ENCODE data around the gene SNCB. TPM values are rescaled to one million over a fixed set of nuclear protein-coding genes. Genes with fewer than 3 reads are reported as not detected.

Gene SNCB
- total RNA-seq, 2 donors from 2014 or later = not detected

DNA sequence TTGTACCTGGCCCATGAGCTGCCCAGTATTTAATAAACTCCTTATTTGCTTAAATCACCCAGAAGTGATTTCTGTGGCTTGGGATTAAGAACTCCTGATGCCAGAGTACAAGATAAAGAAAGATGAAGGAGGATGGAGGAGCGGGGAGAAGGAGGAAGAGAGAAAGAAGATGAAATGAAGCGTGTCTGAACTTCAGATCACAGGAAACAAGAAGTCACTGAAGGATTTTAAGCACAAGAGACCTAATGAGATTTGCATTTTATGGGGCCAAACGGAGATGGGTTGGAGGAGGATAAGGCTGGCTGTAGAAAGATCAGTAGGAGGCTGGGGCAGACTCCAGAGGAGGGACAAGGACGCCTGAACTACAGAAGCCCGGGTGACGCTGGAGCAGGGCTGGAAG lies 3.3 kb upstream of the SNCB start:
- Histone ChIP-seq H3K9ac (ENCODE audit: low read depth in 2 of 2, low read length in 2 of 2) (no peak overlapping the region), H3K27ac (no peak overlapping the region), H3K27me3 (peaks cover 37% of the 10 kb centered on the region), H3K4me3 (no peak overlapping the region), H3K4me1 (peaks cover 11% of the 10 kb centered on the region), H3K9me3 (no peaks in the 10 kb centered on the region), H3K36me3 (no peaks in the 10 kb centered on the region)
- DNase-seq = no peak
- TF ChIP-seq, protein P1, sequence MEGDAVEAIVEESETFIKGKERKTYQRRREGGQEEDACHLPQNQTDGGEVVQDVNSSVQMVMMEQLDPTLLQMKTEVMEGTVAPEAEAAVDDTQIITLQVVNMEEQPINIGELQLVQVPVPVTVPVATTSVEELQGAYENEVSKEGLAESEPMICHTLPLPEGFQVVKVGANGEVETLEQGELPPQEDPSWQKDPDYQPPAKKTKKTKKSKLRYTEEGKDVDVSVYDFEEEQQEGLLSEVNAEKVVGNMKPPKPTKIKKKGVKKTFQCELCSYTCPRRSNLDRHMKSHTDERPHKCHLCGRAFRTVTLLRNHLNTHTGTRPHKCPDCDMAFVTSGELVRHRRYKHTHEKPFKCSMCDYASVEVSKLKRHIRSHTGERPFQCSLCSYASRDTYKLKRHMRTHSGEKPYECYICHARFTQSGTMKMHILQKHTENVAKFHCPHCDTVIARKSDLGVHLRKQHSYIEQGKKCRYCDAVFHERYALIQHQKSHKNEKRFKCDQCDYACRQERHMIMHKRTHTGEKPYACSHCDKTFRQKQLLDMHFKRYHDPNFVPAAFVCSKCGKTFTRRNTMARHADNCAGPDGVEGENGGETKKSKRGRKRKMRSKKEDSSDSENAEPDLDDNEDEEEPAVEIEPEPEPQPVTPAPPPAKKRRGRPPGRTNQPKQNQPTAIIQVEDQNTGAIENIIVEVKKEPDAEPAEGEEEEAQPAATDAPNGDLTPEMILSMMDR (IDR thresholded peaks at IDR 0.05) = no peak
- intact Hi-C loops (cut with DNase I) = no loop called here

DNA sequence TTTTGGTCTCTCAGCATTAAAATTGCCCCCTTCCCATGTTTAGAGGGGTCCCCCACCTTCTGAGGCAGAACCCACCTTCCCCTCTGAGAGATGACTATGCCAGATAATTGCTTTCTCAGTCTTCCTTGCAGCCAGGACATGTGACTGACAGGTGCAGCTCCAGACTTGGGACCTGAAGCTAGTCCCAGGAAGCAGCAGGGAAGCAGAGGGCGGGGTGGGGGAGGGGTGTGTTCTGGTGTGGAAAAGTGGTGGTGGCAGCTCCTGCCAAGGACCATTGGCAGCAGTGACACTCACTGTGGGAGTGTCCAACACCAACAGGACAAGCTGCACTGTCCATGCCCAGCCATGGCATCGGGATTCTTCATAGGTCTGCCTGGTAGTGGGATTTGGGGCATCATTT lies 2.4 kb upstream of the SNCB start:
- Histone ChIP-seq H3K4me3 (no peak overlapping the region), H3K9ac (ENCODE audit: low read depth in 2 of 2, low read length in 2 of 2) (no peak overlapping the region), H3K4me1 (peaks cover 11% of the 10 kb centered on the region), H3K9me3 (no peaks in the 10 kb centered on the region), H3K36me3 (no peaks in the 10 kb centered on the region), H3K27ac (no peak overlapping the region), H3K27me3 (peaks cover 43% of the 10 kb centered on the region)
- TF ChIP-seq, protein P1 (IDR thresholded peaks at IDR 0.05) = no peak
- no peak for DNase-seq
- intact Hi-C loops (cut with DNase I) = no loop called here

- Histone ChIP-seq H3K4me1 (peaks cover 11% of the 10 kb centered on the region), H3K9ac (ENCODE audit: low read depth in 2 of 2, low read length in 2 of 2) (no peak overlapping the region), H3K27ac (no peak overlapping the region), H3K27me3 (peaks cover 50% of the 10 kb centered on the region), H3K36me3 (no peaks in the 10 kb centered on the region), H3K4me3 (no peak overlapping the region), H3K9me3 (no peaks in the 10 kb centered on the region)
- TF ChIP-seq, protein P1 (IDR thresholded peaks at IDR 0.05) = no peak
- no peak for DNase-seq
- intact Hi-C loops (cut with DNase I) = no loop called here
These were observed 1.3 kb upstream of the SNCB start for GRCh38 chr5:176631383-176632200.

DNA sequence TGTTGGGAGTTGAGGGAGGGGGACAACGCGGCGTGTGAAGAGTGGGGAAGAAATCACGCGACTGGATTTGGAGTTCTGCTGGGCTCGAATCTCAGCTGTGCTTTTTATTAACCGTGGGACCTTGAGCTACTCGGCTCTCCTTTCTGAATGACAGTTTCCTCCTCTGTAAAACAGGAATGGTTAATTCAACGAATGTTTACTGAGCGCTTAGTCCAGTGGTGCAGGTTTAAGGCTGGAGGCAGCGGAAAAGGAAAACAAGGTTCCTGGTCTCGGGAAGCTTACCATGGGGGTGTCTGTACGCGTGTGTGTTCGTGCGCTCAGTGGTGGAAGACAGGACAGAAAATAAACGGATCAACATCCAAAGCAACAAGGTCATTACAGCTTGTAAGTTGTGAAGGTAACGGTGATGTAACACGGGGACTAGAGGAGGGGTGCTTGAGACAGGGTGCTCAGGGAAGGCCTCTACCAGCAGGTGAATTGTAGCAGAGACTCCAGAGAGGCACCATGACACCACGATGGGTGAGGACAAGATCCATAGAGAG lies 418 bp upstream of the SNCB start:
- no peaks in the 10 kb centered on the region for H3K9me3 ChIP-seq
- no peak for DNase-seq
- no peak overlapping the region for H3K9ac ChIP-seq (ENCODE audit: low read depth in 2 of 2, low read length in 2 of 2)
- H3K4me1 ChIP-seq = peaks cover 11% of the 10 kb centered on the region
- TF ChIP-seq, protein P1 (IDR thresholded peaks at IDR 0.05) = no peak
- H3K27me3 ChIP-seq = peaks cover 54% of the 10 kb centered on the region
- peak overlapping the region; percentile 23 for H3K4me3 ChIP-seq
- no peak overlapping the region for H3K27ac ChIP-seq
- intact Hi-C loops (cut with DNase I) = no loop called here
- H3K36me3 ChIP-seq = no peaks in the 10 kb centered on the region

- Histone ChIP-seq H3K4me1 (peaks cover 11% of the 10 kb centered on the region), H3K36me3 (no peaks in the 10 kb centered on the region), H3K4me3 (no peak overlapping the region), H3K27ac (no peak overlapping the region), H3K9me3 (no peaks in the 10 kb centered on the region), H3K27me3 (peaks cover 64% of the 10 kb centered on the region), H3K9ac (ENCODE audit: low read depth in 2 of 2, low read length in 2 of 2) (no peak overlapping the region)
- TF ChIP-seq, protein P1 (IDR thresholded peaks at IDR 0.05) = no peak
- no peak for DNase-seq
- intact Hi-C loops (cut with DNase I) = no loop called here
These were observed 949 bp downstream of the SNCB start for GRCh38 chr5:176629317-176629852.

Data from colonic mucosa (tissue), 4 donors.